Panc1 (cell line): ENCODE results near the gene SNPH. TPM values are rescaled to one million over a fixed set of nuclear protein-coding genes. Genes with fewer than 3 reads are reported as not detected.

ENCODE experiments used
- ATAC-seq: fragments of 200-7000 bp; cut with Tn5 transposase; 2 replicates; pipeline ENCODE4 v1.9.1; 2020; ENCODE audit warnings: mild to moderate bottlenecking, moderate library complexity
- BruUV-seq: library from RNA; stranded (reverse); fragments of 400-500 nt; replicated peaks from 2 replicates; lab custom pipeline; 2021; lab: Mats Ljungman, UMichigan
- CTCF ChIA-PET: fragments of 300-600 bp; sonication (Branson Sonifier 250); formaldehyde crosslinking; loops from one replicate; lab custom pipeline; 2022; ENCODE audit warnings: antibody characterized with exemption; lab: Charles Lee
- POLR2A ChIA-PET: fragments of 300-600 bp; sonication (Branson Sonifier 250); formaldehyde crosslinking; loops from one replicate; lab custom pipeline; 2022; ENCODE audit warnings: antibody characterized with exemption; lab: Charles Lee
- DNase-seq: peaks from one replicate; pipeline ENCODE4 v3.0.0-alpha.2; 2010; ENCODE audit warnings: low read depth, low spot score
- H3K27ac ChIP-seq: 2 replicates; pipeline ENCODE4 v1.5.1; 2011; ENCODE audit warnings: mild to moderate bottlenecking, low read length, inconsistent platforms
- H3K27me3 ChIP-seq: fragments of 200-500 bp; sonication (Bioruptor generic); 2 replicates; pipeline ENCODE4 v1.6.0; 2014; ENCODE audit warnings: low read length, inconsistent platforms; ENCODE audit not compliant: control insufficient read depth, insufficient read depth
- H3K36me3 ChIP-seq: fragments of 200-500 bp; sonication (Bioruptor generic); 2 replicates; pipeline ENCODE4 v1.5.1; 2014; ENCODE audit warnings: inconsistent platforms, mild to moderate bottlenecking, low read length, moderate library complexity; ENCODE audit not compliant: control insufficient read depth, insufficient read depth
- H3K4me1 ChIP-seq: 2 replicates; pipeline ENCODE4 v1.5.1; 2011; ENCODE audit warnings: inconsistent platforms, mild to moderate bottlenecking, low read length, moderate library complexity; ENCODE audit not compliant: control insufficient read depth, insufficient read depth
- H3K4me3 ChIP-seq, 2 experiments: 2 replicates each; pipeline ENCODE4 v1.5.1; 2011 to 2012; ENCODE audit warnings: low read depth in 2 of 2, low read length in 2 of 2, mild to moderate bottlenecking in 2 of 2, inconsistent platforms in 1 of 2, moderate library complexity in 1 of 2
- H3K9me3 ChIP-seq: fragments of 200-500 bp; sonication (Bioruptor generic); 2 replicates; pipeline ENCODE4 v1.5.1; 2014; ENCODE audit warnings: low read depth, mild to moderate bottlenecking, inconsistent platforms, low read length, moderate library complexity; ENCODE audit not compliant: control insufficient read depth, insufficient read depth
- POLR2AphosphoS5 ChIP-seq: IDR thresholded peaks from 2 replicates; pipeline ENCODE4 v1.6.1; 2012; ENCODE audit warnings: mild to moderate bottlenecking, low read depth, low read length, moderate library complexity
- SIN3A ChIP-seq: IDR thresholded peaks from 2 replicates; pipeline ENCODE4 v1.6.1; 2012; ENCODE audit warnings: low read depth, mild to moderate bottlenecking, low read length, moderate library complexity, borderline replicate concordance; ENCODE audit not compliant: insufficient read depth
- TCF7L2 ChIP-seq: IDR thresholded peaks from 2 replicates; pipeline ENCODE4 v1.6.1; 2011; ENCODE audit warnings: mild to moderate bottlenecking, low read depth, low read length, inconsistent platforms
- in situ Hi-C: cut with HindIII; loops from 2 replicates; pipeline ENCODE4 v1.10.0; 2016; ENCODE audit warnings: low sequenced_read_pairs, low pct_unique_long_range_greater_than_20kb
- intact Hi-C: fragments of 100-400 bp; cut with micrococcal nuclease; formaldehyde crosslinking; loops from one replicate; pipeline ENCODE4 v1.10.0; 2022; ENCODE audit not compliant: unreplicated experiment
- total RNA-seq: library from RNA; stranded (reverse); gene quantifications from one replicate; pipeline ENCODE4 v1.2.1, GENCODE V29; 2021; ENCODE audit not compliant: unreplicated experiment
- TF ChIP-seq, protein P1 (sequence below): fragments of 450-650 bp; IDR thresholded peaks from 2 replicates; pipeline ENCODE4 v1.5.1; 2017; ENCODE audit warnings: mild to moderate bottlenecking
- TF ChIP-seq, protein P2 (sequence below), 2 experiments: IDR thresholded peaks; 2 replicates each; pipeline ENCODE4 v1.6.1; 2011 to 2012; ENCODE audit warnings: low read depth in 2 of 2, control low read depth in 1 of 2, low read length in 1 of 2, mild to moderate bottlenecking in 1 of 2, moderate library complexity in 1 of 2; ENCODE audit not compliant: insufficient read depth in 1 of 2

Gene SNPH
- total RNA-seq, 1 experiment from 2014 or later, result 6.4 TPM

- TF ChIP-seq TCF7L2, result no peak
- no peak for TF ChIP-seq SIN3A
- TF ChIP-seq, protein P1, sequence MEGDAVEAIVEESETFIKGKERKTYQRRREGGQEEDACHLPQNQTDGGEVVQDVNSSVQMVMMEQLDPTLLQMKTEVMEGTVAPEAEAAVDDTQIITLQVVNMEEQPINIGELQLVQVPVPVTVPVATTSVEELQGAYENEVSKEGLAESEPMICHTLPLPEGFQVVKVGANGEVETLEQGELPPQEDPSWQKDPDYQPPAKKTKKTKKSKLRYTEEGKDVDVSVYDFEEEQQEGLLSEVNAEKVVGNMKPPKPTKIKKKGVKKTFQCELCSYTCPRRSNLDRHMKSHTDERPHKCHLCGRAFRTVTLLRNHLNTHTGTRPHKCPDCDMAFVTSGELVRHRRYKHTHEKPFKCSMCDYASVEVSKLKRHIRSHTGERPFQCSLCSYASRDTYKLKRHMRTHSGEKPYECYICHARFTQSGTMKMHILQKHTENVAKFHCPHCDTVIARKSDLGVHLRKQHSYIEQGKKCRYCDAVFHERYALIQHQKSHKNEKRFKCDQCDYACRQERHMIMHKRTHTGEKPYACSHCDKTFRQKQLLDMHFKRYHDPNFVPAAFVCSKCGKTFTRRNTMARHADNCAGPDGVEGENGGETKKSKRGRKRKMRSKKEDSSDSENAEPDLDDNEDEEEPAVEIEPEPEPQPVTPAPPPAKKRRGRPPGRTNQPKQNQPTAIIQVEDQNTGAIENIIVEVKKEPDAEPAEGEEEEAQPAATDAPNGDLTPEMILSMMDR, result no peak
- TF ChIP-seq POLR2AphosphoS5, result no peak
- TF ChIP-seq, protein P2, sequence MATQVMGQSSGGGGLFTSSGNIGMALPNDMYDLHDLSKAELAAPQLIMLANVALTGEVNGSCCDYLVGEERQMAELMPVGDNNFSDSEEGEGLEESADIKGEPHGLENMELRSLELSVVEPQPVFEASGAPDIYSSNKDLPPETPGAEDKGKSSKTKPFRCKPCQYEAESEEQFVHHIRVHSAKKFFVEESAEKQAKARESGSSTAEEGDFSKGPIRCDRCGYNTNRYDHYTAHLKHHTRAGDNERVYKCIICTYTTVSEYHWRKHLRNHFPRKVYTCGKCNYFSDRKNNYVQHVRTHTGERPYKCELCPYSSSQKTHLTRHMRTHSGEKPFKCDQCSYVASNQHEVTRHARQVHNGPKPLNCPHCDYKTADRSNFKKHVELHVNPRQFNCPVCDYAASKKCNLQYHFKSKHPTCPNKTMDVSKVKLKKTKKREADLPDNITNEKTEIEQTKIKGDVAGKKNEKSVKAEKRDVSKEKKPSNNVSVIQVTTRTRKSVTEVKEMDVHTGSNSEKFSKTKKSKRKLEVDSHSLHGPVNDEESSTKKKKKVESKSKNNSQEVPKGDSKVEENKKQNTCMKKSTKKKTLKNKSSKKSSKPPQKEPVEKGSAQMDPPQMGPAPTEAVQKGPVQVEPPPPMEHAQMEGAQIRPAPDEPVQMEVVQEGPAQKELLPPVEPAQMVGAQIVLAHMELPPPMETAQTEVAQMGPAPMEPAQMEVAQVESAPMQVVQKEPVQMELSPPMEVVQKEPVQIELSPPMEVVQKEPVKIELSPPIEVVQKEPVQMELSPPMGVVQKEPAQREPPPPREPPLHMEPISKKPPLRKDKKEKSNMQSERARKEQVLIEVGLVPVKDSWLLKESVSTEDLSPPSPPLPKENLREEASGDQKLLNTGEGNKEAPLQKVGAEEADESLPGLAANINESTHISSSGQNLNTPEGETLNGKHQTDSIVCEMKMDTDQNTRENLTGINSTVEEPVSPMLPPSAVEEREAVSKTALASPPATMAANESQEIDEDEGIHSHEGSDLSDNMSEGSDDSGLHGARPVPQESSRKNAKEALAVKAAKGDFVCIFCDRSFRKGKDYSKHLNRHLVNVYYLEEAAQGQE (IDR thresholded peaks at IDR 0.05; ENCODE audit: insufficient read depth in 1 of 2, low read depth in 2 of 2, low read length in 1 of 2), result no peak
- BruUV-seq, result no TSS peak
- Histone ChIP-seq H3K36me3 (no peaks in the 10 kb centered on the region), H3K4me3 (no peak within 1 kb of the TSS), H3K27ac (peak within 1 kb of the TSS; percentile 41), H3K27me3 (no peaks in the 10 kb centered on the region), H3K9me3 (no peaks in the 10 kb centered on the region), H3K4me1 (peaks cover 41% of the 10 kb centered on the region)
- ChIA-PET POLR2A (interaction anchor here (0.6 to 1.1 kb wide), 2 partner anchors 51 to 55 kb away, joined by 4 to 9 read pairs; no protein-coding TSS in a partner anchor), CTCF (interaction anchor here (0.6 kb wide), 1 partner anchor 372 kb away, joined by 6 read pairs; no protein-coding TSS in a partner anchor)
- ATAC-seq, result no peak
- intact Hi-C loops, result loop anchor here (5.0 kb wide), 1 partner anchor 138 kb away; the partner anchor contains the start of gene NSFL1C
- no peak for DNase-seq
- in situ Hi-C loops, result no loop called here
Measured at GRCh38 chr20:1328680-1329330, 62.7 kb downstream of the SNPH start, which contains the start of gene SDCBP2. Gene SDCBP2, minus strand, starts transcription at chr20:1329139. Its CDS starts 8,723 bp downstream, at chr20:1320416.

DNA sequence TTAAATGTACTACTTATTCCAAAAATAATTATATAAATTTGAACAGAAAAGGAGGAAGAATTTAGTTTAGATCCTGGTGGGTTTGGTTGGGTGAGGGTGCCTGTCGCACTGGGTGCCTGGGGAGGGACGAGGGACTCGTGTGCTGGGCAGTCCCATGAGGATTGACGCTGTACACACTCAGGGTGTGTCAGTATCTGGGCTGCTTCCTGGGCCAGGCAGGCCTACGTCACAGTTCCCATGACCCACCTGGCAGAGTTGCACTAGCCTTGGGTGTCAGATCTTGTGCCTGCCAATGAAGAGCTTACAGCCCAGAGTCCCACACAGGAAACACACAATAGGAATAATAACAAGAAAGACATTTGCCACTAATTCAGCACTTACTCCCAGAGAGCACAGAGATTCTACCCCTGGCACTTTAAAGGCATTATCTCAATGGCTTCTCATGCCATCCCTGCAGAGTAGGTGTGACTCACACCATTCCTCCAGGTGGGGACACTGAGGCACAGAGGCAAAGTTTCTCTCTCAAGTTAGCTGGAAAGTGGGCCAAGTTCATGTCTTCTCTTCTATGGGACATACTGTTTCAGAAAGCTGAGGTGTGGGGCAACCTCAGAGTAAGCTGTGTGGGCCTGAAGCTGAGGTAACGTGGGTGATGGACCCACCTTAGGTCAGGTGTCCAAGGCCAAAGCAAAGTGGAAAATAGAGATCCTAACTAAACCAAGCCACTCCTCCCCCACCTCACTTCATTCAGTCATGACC lies 64.2 kb downstream of the SNPH start:
- ChIA-PET POLR2A (interaction anchor here (0.7 kb wide), 1 partner anchor 74 kb away, joined by 4 read pairs; no protein-coding TSS in a partner anchor), CTCF (interaction anchor here (0.6 kb wide), 1 partner anchor 136 kb away, joined by 9 read pairs; no protein-coding TSS in a partner anchor)
- intact Hi-C loops (no loop called here), in situ Hi-C loops (no loop called here)
- no peak for DNase-seq
- TF ChIP-seq SIN3A (no peak), TCF7L2 (no peak), POLR2AphosphoS5 (no peak)
- TF ChIP-seq, protein P2 (IDR thresholded peaks at IDR 0.05; ENCODE audit: insufficient read depth in 1 of 2, low read depth in 2 of 2, low read length in 1 of 2), result no peak
- TF ChIP-seq, protein P1, result no peak
- Histone ChIP-seq H3K4me1 (peaks cover 31% of the 10 kb centered on the region), H3K27me3 (no peaks in the 10 kb centered on the region), H3K27ac (no peak overlapping the region), H3K4me3 (no peak overlapping the region), H3K36me3 (no peaks in the 10 kb centered on the region), H3K9me3 (no peaks in the 10 kb centered on the region)
- no peak for ATAC-seq
- no TSS peak for BruUV-seq
